HG03520 (cell line): Measurements from ENCODE around the gene SUSD1.
"Not testable (repeated sequence)": the region's sequence is repeated elsewhere in the genome, so short reads cannot be mapped to it uniquely, and the experiment has no call there.

ENCODE experiments used
- ATAC-seq: cut with Tn5 transposase; IDR thresholded peaks from one replicate; pipeline ENCODE4 v1.9.1; 2021; ENCODE audit warnings: mild to moderate bottlenecking, moderate library complexity; ENCODE audit not compliant: unreplicated experiment

Gene SUSD1

GRCh38 chr9:112174222-112174964, 704 bp downstream of the SUSD1 start:
- ATAC-seq = peak; percentile 82

- no peak for ATAC-seq
These were observed 1.4 kb downstream of the SUSD1 start for GRCh38 chr9:112173489-112174221.

- no peak for ATAC-seq
These were observed 4.1 kb downstream of the SUSD1 start for GRCh38 chr9:112170968-112171367.

GRCh38 chr9:112170235-112170634, 4.9 kb downstream of the SUSD1 start:
- ATAC-seq = no peak

- no peak for ATAC-seq
These were observed 5.7 kb downstream of the SUSD1 start for GRCh38 chr9:112169368-112169767.

GRCh38 chr9:112168197-112168596, 6.9 kb downstream of the SUSD1 start:
- no peak for ATAC-seq

GRCh38 chr9:112166176-112167140, 8.6 kb downstream of the SUSD1 start:
- no peak for ATAC-seq

GRCh38 chr9:112162621-112163413, 12.3 kb downstream of the SUSD1 start:
- ATAC-seq = no peak

- ATAC-seq = no peak
These were observed 15.3 kb downstream of the SUSD1 start for GRCh38 chr9:112159781-112160180.

GRCh38 chr9:112158656-112159367, 16.3 kb downstream of the SUSD1 start:
- ATAC-seq = no peak

GRCh38 chr9:112157961-112158360, 17.1 kb downstream of the SUSD1 start:
- no peak for ATAC-seq

- no peak for ATAC-seq
These were observed 18.0 kb downstream of the SUSD1 start for GRCh38 chr9:112157087-112157486.

- no peak for ATAC-seq
These were observed 25.9 kb downstream of the SUSD1 start for GRCh38 chr9:112149211-112149610.

- no peak for ATAC-seq
These were observed 29.2 kb downstream of the SUSD1 start for GRCh38 chr9:112145886-112146285.

- ATAC-seq = no peak
These were observed 30.3 kb downstream of the SUSD1 start for GRCh38 chr9:112144807-112145206.

- no peak for ATAC-seq
These were observed 32.7 kb downstream of the SUSD1 start for GRCh38 chr9:112142420-112142819.

GRCh38 chr9:112140936-112141335, 34.2 kb downstream of the SUSD1 start:
- ATAC-seq = peak; percentile 6

GRCh38 chr9:112137066-112137465, 38.0 kb downstream of the SUSD1 start:
- no peak for ATAC-seq

- ATAC-seq = no peak
These were observed 39.4 kb downstream of the SUSD1 start for GRCh38 chr9:112135706-112136105.

GRCh38 chr9:112133806-112134205, 41.3 kb downstream of the SUSD1 start:
- not testable (repeated sequence) for ATAC-seq
